HT1080 (cell line): ENCODE data around the gene RAB8B. TPM values are rescaled to one million over a fixed set of nuclear protein-coding genes. Genes with fewer than 3 reads are reported as not detected.
A peak's percentile ranks its signal among the peaks of the same experiment; 100 is the strongest.
"Not testable (repeated sequence)": the region's sequence is repeated elsewhere in the genome, so short reads cannot be mapped to it uniquely, and the experiment has no call there.

Experiments used
- DNase-seq: peaks from one replicate; pipeline ENCODE4 v3.0.0-alpha.2; 2015; ENCODE audit warnings: low read depth
- total RNA-seq: library from RNA; depleted of rRNA; stranded (reverse); fragments of >200 nt; shearing (Covaris generic); gene quantifications from 2 replicates; pipeline ENCODE4 v1.2.3, GENCODE V29; 2014

RAB8B gene
- total RNA-seq, 1 experiment from 2014 or later = 15.7 TPM

- DNase-seq = peak; percentile 64
Measured at GRCh38 chr15:63233667-63234423, 44.4 kb downstream of the RAB8B start.

DNA sequence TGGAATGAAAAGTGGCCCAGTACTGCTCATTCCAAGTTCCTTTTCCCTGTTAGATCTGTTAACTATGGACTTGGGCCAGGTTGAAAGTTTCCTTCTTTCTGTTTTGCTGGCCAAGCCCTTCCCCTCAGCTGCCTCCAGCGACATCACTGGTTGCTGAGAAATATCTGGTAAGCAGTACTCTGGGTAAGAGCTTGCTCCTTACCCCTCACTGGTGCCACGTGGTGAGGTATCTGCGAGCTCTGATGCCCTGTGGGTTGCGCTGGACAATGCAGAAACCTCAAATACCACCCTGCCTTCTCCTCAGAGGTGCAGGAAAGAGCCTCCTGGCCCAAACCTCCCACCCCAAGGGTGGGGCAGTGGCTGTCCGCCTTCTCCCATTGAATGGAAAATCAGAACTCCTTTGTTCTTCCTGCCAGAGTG, 45.1 kb downstream of the RAB8B start:
- DNase-seq = no peak

DNA sequence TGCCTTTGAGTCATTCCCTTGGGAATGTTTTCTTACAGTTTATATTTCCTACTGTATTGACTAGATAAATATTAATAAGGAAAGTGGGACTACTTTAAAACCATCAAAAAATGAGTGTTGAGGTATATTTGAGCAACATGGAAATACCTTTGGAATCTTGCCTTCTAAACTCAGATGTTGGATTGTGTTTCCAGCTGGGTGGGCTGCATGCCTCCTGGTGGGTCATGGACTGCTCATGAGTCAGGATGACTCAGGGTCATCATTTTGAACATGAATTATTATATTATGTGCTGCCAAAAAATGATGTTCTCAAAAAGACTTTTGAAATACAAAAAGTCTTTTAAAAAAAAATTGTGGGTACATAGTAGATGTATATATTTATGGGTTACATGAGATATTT, 46.9 kb downstream of the RAB8B start:
- DNase-seq = peak; percentile 50

GRCh38 chr15:63237086-63237485, 47.7 kb downstream of the RAB8B start:
- DNase-seq = not testable (repeated sequence)

DNA sequence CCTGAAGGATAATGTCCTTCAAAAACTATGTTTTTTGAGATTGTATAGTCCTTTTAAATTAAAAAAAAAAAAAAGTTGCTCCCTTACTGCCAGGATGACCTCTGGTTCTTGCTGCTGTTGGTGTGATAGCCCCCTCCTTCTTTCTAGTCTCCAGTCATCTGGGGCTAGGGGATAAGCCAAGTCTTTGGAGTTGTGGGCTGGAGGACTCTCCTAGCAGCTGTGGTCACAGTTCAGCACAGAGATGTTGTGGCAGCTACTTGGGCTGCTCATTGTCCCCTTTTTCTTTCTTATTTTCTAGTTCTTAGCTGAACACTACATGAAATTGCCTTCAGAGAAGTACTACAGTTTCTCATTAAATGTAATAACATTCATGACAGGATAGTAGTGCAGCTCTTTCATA, 48.8 kb downstream of the RAB8B start:
- DNase-seq = no peak

- DNase-seq = peak; percentile 56
Measured at GRCh38 chr15:63238796-63239195, 49.4 kb downstream of the RAB8B start.

- no peak for DNase-seq
Measured at GRCh38 chr15:63240109-63240508, 50.7 kb downstream of the RAB8B start.

DNA sequence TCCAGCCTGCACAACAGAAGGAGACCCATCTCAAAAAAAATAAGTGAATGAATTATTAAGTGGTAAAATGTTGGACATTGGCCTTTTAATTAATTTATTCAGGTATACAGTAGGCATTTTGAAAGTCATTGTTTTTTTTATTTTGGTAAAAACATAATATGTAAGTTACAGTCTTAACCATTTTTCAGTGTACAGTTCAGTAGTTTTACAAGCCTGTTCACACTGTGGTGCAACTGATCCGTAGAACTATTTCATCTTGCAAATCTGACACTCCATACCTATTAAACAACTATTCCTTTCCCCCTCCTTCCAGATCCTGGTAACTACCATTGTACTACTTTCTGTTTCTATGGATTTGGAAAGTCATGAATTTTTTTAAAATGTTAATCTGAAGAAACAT, 51.9 kb downstream of the RAB8B start:
- DNase-seq = no peak

GRCh38 chr15:63243101-63243500, 53.7 kb downstream of the RAB8B start:
- DNase-seq = no peak

DNA sequence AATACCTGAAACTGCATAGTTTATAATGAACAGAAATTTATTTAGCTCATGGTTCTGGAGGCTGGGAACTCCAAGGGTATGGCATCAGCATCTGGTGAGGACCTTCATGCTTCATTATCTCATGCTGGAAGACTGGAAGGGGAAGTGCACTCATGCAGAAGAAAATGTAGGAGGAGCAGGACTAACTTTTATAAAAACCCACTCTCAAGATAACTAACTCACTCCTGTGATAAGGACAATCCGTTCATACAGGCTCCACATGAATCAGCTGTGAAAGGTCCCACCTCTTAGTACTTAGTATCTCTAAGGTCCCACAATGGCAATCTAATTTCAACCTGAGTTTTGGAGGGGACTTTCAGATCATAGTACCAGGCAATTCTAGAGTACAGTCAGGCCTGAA, 54.4 kb downstream of the RAB8B start:
- DNase-seq = no peak

DNA sequence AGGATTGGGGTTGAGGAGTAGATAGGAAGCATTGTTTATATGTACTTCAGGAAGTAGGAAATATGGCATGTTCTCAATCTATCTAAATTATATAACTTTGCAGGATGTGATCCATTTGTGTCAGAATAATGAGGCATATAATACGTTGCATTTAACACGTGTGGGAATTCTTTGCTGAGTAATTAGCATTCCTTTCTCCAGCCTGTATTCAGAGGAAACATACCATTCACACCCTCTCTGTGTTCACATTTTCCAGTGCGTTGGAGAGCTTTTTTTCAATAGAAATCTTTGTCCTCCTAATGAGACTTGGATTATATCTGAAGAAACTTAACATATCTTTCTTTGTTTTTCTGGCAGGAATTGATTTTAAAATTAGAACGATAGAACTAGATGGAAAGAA, 55.0 kb downstream of the RAB8B start:
- DNase-seq = peak; percentile 18

- DNase-seq = no peak
Measured at GRCh38 chr15:63244976-63245645, 55.7 kb downstream of the RAB8B start.

DNA sequence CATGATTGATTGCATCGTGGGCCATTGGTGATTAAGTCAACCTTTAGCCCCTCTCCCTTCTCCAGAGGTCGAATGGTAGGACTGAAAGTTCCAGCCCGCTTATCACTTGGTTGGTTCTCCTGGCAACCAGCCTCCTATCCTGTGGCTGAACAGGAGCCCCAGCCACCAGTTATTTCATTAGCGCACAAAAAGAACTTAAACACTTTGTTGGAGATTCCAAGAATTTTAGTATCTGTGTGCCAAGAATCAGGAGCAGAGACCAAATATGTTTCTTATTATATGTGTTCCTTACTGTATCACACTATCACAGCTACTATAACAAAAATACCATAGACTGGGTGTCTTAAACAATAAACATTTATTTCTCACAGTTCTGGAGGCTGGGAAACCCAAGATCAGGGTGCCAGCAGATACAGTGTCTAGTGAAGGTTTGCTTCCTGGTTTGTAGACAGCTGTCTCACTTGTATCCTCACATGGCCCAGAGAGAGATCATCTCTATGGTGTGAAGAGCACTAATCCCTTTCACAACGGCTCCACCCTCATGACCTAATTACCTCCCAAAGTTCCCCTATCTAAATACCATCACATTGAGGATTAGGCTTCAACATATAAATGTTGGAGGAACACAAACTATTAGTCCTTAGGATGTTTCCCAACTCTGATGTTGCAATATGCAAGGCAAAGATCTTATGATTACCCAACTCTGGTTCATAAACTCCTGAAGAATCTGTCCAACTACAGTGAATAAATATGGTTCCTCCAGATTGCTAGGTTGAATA, 57.5 kb downstream of the RAB8B start:
- DNase-seq = no peak

DNA sequence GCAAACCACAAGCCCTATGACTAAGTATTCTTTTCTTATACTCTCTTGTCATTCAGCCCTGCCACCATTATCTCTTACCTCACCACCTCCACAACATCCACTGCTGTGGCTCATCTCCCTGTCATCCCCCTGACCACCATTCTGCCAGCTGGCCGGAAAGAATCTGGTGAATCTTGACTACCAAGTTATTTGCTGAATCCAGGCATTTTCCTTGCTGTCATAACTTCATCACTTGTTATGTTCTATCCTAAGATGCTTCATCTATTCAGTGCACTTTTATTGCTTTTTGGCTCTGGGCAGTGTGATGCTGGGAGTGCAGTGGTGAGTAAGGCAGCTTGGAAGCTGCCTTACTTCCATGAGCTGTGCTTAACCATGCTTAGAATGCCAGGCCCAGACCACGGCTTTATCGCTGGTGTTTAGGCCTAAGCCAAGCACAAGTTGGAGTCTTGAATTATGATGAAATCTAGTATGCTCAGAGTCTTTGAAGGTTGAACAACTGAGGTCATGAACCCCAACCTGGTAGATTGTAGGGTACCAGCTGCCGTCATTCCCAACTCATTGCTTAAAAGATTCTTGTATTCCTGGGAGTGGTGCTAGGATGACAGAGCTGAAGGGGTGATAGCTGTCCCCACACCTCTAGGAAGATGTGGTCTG, 61.0 kb downstream of the RAB8B start:
- DNase-seq = peak; percentile 96

GRCh38 chr15:63251701-63252100, 62.3 kb downstream of the RAB8B start:
- peak; percentile 24 for DNase-seq

- DNase-seq = no peak
Measured at GRCh38 chr15:63252292-63252691, 62.9 kb downstream of the RAB8B start.

GRCh38 chr15:63254991-63255390, 65.6 kb downstream of the RAB8B start:
- no peak for DNase-seq

GRCh38 chr15:63255489-63255990, 66.1 kb downstream of the RAB8B start:
- DNase-seq = no peak

DNA sequence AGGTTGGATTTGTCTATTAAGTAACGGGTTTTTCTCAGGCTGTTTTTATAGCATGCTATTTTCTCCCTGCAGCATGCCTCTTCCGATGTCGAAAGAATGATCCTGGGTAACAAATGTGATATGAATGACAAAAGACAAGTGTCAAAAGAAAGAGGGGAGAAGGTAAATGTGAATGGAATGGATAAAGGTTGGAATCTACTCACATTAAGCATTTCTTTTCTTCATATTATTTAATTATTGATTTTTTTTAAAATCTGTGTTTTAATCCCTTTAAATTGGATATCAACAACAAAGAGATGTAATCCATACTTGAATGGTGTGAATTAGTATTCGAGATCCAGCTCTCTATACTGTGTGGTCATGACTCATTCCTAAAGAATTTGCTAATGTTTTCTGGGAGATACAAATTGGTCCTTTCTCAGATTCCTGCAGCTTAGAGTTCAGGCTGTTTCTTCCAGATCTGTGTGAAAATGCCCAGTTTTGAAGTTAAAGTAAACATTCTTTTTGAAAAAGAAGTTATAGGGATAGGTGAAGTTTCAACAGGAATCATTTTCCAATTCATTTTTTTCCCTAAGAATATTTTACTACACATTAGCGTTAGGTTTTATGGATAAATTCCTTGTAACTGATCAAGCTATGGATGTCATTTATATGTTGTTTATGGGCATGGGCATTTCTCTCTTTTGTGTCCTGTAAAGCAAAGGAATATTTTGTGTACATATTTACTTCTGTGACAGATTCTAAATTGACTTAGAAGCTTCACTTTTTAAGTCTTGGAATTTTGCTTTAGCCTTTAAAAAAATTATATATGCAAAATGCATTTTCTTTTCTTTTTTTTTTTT, 67.2 kb downstream of the RAB8B start:
- peak; percentile 85 for DNase-seq

GRCh38 chr15:63258658-63259057, 69.3 kb downstream of the RAB8B start:
- DNase-seq = no peak

GRCh38 chr15:63260791-63261190, 71.4 kb downstream of the RAB8B start:
- no peak for DNase-seq
